ENCODE data around the gene TANGO2. TPM values are rescaled to one million over a fixed set of nuclear protein-coding genes. Genes with fewer than 3 reads are reported as not detected.
A peak's percentile ranks its signal among the peaks of the same experiment; 100 is the strongest.

The TANGO2 gene
- total RNA-seq, 2 experiments from 2014 or later = 15.7 to 18.3 TPM

GRCh38 chr22:20016734-20017621, 3.9 kb upstream of the TANGO2 start, which contains the start of gene ARVCF:
TSS of gene ARVCF (minus strand) at chr22:20016823. CDS start at chr22:19990794, 26,029 bp downstream.
- Mint-ChIP-seq H3K27me3 (peaks cover 20% of the 10 kb centered on the region), H3K36me3 (ENCODE audit: low read depth) (no peaks in the 10 kb centered on the region), H3K4me1 (ENCODE audit: low read depth) (peaks cover 12% of the 10 kb centered on the region), H3K27ac (no peak within 1 kb of the TSS), H3K9me3 (no peaks in the 10 kb centered on the region), H3K4me3 (peak within 1 kb of the TSS; percentile 76)
- ATAC-seq (peak; percentile 64), DNase-seq (peak; percentile 89)
- CTCF ChIA-PET = no interaction called here
- POLR2A ChIA-PET = no interaction called here
- TF ChIP-seq, protein P1, sequence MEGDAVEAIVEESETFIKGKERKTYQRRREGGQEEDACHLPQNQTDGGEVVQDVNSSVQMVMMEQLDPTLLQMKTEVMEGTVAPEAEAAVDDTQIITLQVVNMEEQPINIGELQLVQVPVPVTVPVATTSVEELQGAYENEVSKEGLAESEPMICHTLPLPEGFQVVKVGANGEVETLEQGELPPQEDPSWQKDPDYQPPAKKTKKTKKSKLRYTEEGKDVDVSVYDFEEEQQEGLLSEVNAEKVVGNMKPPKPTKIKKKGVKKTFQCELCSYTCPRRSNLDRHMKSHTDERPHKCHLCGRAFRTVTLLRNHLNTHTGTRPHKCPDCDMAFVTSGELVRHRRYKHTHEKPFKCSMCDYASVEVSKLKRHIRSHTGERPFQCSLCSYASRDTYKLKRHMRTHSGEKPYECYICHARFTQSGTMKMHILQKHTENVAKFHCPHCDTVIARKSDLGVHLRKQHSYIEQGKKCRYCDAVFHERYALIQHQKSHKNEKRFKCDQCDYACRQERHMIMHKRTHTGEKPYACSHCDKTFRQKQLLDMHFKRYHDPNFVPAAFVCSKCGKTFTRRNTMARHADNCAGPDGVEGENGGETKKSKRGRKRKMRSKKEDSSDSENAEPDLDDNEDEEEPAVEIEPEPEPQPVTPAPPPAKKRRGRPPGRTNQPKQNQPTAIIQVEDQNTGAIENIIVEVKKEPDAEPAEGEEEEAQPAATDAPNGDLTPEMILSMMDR (IDR thresholded peaks at IDR 0.05) = peak; percentile 35
- intact Hi-C loops (cut with micrococcal nuclease) = no loop called here

DNA sequence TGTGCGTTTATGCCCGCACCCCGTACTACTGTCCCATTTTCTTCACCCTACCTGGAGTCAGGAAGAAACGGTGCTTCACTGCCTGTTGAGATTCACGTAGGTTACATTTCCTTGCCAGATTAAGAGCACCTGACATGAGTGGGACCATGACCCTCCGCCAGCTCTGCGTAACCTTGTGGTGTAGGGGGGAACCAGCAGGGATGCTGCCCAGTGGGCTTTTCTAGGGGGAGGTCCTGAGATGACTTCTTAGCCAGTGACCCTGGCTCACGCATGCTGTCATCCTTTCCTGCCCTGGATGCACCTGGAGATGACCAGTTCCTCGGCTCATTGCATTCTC, 3.3 kb upstream of the TANGO2 start:
- ChIA-PET POLR2A (no interaction called here), CTCF (interaction anchor here (1.4 to 1.7 kb wide), 2 partner anchors 10 to 70 kb away, joined by 3 to 4 read pairs; no protein-coding TSS in a partner anchor)
- Mint-ChIP-seq H3K27me3 (peaks cover 20% of the 10 kb centered on the region), H3K4me1 (ENCODE audit: low read depth) (peaks cover 18% of the 10 kb centered on the region), H3K4me3 (peak overlapping the region; percentile 76), H3K9me3 (no peaks in the 10 kb centered on the region), H3K27ac (no peak overlapping the region), H3K36me3 (ENCODE audit: low read depth) (no peaks in the 10 kb centered on the region)
- intact Hi-C loops (cut with micrococcal nuclease) = no loop called here
- TF ChIP-seq, protein P1 (IDR thresholded peaks at IDR 0.05) = no peak
- DNase-seq (no peak), ATAC-seq (no peak)

DNA sequence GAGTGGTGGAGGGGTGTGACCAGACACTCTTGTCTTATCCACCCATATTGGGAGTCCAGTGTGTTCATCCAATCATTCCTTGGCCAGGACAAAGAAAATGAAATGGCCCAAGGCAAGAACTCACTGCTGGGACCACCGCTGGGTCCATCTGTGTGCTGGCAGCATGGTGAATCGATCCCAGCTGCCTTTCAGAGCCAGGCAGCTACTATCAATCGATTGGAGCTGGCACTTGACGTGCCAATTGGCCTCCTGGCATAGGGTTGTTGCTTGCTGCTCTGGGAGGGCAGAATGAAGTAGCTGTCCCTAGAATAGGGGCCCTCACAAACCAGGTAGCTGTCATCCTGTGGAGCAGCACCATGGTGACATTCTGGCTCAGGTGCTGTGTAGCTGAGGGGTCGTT, 2.9 kb upstream of the TANGO2 start:
- peaks cover 20% of the 10 kb centered on the region for H3K27me3 Mint-ChIP-seq
- intact Hi-C loops (cut with micrococcal nuclease) = no loop called here
- no peak overlapping the region for H3K27ac Mint-ChIP-seq
- peak overlapping the region; percentile 76 for H3K4me3 Mint-ChIP-seq
- no peak for DNase-seq
- H3K9me3 Mint-ChIP-seq = no peaks in the 10 kb centered on the region
- H3K4me1 Mint-ChIP-seq (ENCODE audit: low read depth) = peaks cover 20% of the 10 kb centered on the region
- ChIA-PET CTCF (interaction anchor here (1.2 to 1.7 kb wide), 3 partner anchors 9 to 70 kb away, joined by 3 to 4 read pairs (median 4); no protein-coding TSS in a partner anchor), POLR2A (no interaction called here)
- no peaks in the 10 kb centered on the region for H3K36me3 Mint-ChIP-seq (ENCODE audit: low read depth)
- ATAC-seq = no peak
- TF ChIP-seq, protein P1 (IDR thresholded peaks at IDR 0.05) = no peak

GRCh38 chr22:20019661-20020532, 1.0 kb upstream of the TANGO2 start:
- ATAC-seq = no peak
- no peaks in the 10 kb centered on the region for H3K9me3 Mint-ChIP-seq
- DNase-seq = no peak
- peaks cover 17% of the 10 kb centered on the region for H3K27me3 Mint-ChIP-seq
- no peaks in the 10 kb centered on the region for H3K36me3 Mint-ChIP-seq (ENCODE audit: low read depth)
- CTCF ChIA-PET = interaction anchor here (1.2 to 1.3 kb wide), 2 partner anchors 50 to 91 kb away, joined by 3 read pairs; no protein-coding TSS in a partner anchor
- H3K27ac Mint-ChIP-seq = peak overlapping the region; percentile 92
- H3K4me1 Mint-ChIP-seq (ENCODE audit: low read depth) = peaks cover 25% of the 10 kb centered on the region
- intact Hi-C loops (cut with micrococcal nuclease) = no loop called here
- H3K4me3 Mint-ChIP-seq = peak overlapping the region; percentile 81
- POLR2A ChIA-PET = interaction anchor here (0.7 to 2.5 kb wide), 6 partner anchors 8 to 99 kb away, joined by 3 to 12 read pairs (median 4); partner anchors contain the start of gene TRMT2A
- TF ChIP-seq, protein P1 (IDR thresholded peaks at IDR 0.05) = no peak

Measured in activated CD8-positive, alpha-beta T cell treated with anti-CD3 and anti-CD28 coated beads for 36 hours (primary cell).